Immature natural killer cell (primary cell): ENCODE measurements around the gene SPINDOC. TPM values are rescaled to one million over a fixed set of nuclear protein-coding genes. Genes with fewer than 3 reads are reported as not detected.

ENCODE experiments used
- DNase-seq, 3 donors: peaks; one replicate each; pipeline ENCODE4 v3.0.0; 2022; ENCODE audit warnings: mixed read lengths in 1 of 3
- H3K27ac Mint-ChIP-seq, 6 donors: one replicate each; pipeline ENCODE4 v1.8.0; 2020; ENCODE audit warnings: mixed read lengths in 6 of 6, mild to moderate bottlenecking in 5 of 6, inconsistent platforms in 4 of 6, moderate library complexity in 3 of 6
- H3K27me3 Mint-ChIP-seq, 3 donors: one replicate each; pipeline ENCODE4 v1.8.0; 2020 to 2021; ENCODE audit warnings: low read depth in 3 of 3, mild to moderate bottlenecking in 3 of 3, mixed read lengths in 3 of 3, moderate library complexity in 3 of 3, inconsistent platforms in 1 of 3
- H3K36me3 Mint-ChIP-seq, 3 donors: one replicate each; pipeline ENCODE4 v1.8.0; 2020; ENCODE audit warnings: mixed read lengths in 3 of 3, inconsistent platforms in 2 of 3, mild to moderate bottlenecking in 2 of 3
- H3K4me1 Mint-ChIP-seq, 2 donors: one replicate each; pipeline ENCODE4 v1.8.0; 2020; ENCODE audit warnings: inconsistent platforms in 2 of 2, mild to moderate bottlenecking in 2 of 2, mixed read lengths in 2 of 2, moderate library complexity in 1 of 2
- H3K4me3 Mint-ChIP-seq, 5 donors: one replicate each; pipeline ENCODE4 v1.8.0; 2020; ENCODE audit warnings: mild to moderate bottlenecking in 5 of 5, mixed read lengths in 5 of 5, inconsistent platforms in 3 of 5, moderate library complexity in 3 of 5
- H3K9me3 Mint-ChIP-seq, 6 donors: one replicate each; pipeline ENCODE4 v1.8.0; 2020; ENCODE audit warnings: mild to moderate bottlenecking in 6 of 6, mixed read lengths in 6 of 6, inconsistent platforms in 4 of 6, moderate library complexity in 3 of 6
- polyA plus RNA-seq, 3 donors: library from polyadenylated mRNA; unstranded; fragments of 300-500 nt; fragmentation: Illumina TruSeq; gene quantifications; one replicate each; pipeline ENCODE4 v1.2.3, GENCODE V29; 2021

The SPINDOC gene
- polyA plus RNA-seq, 3 donors from 2014 or later: 0.36 to 2.3 (median 1.2) TPM

GRCh38 chr11:63844836-63845235, 31.6 kb downstream of the SPINDOC start:
- H3K4me1 Mint-ChIP-seq: peaks cover 80 to 91% of the 10 kb centered on the region in 2 donors
- peaks cover 0 to 4% (median 1%) of the 10 kb centered on the region in 3 donors for H3K27me3 Mint-ChIP-seq
- DNase-seq: no peak
- H3K36me3 Mint-ChIP-seq: peaks cover 0 to 7% (median 4%) of the 10 kb centered on the region in 3 donors
- no peak overlapping the region for H3K4me3 Mint-ChIP-seq
- H3K27ac Mint-ChIP-seq: peak overlapping the region in 4 of 6 donors; percentile 45 to 81 (median 72)
- no peaks in the 10 kb centered on the region for H3K9me3 Mint-ChIP-seq

- no peaks in the 10 kb centered on the region for H3K9me3 Mint-ChIP-seq
- H3K27ac Mint-ChIP-seq: peak overlapping the region in 5 of 6 donors; percentile 12 to 79 (median 64)
- no peak for DNase-seq
- peaks cover 0 to 7% (median 4%) of the 10 kb centered on the region in 3 donors for H3K36me3 Mint-ChIP-seq
- H3K4me3 Mint-ChIP-seq: no peak overlapping the region
- peaks cover 79 to 91% of the 10 kb centered on the region in 2 donors for H3K4me1 Mint-ChIP-seq
- peaks cover 0 to 4% (median 1%) of the 10 kb centered on the region in 3 donors for H3K27me3 Mint-ChIP-seq
Observed at GRCh38 chr11:63845303-63845702, 32.0 kb downstream of the SPINDOC start.

- Mint-ChIP-seq H3K27ac (peak overlapping the region in 4 of 6 donors; percentile 29 to 73 (median 48)), H3K36me3 (peaks cover 0 to 7% (median 4%) of the 10 kb centered on the region in 3 donors), H3K4me1 (peaks cover 79 to 91% of the 10 kb centered on the region in 2 donors), H3K9me3 (no peaks in the 10 kb centered on the region), H3K27me3 (peaks cover 0 to 4% (median 0%) of the 10 kb centered on the region in 3 donors), H3K4me3 (no peak overlapping the region)
- DNase-seq: no peak
Observed at GRCh38 chr11:63845911-63846310, 32.7 kb downstream of the SPINDOC start.

- no peak for DNase-seq
- H3K27ac Mint-ChIP-seq: peak overlapping the region in 5 of 6 donors; percentile 40 to 76 (median 65)
- H3K4me3 Mint-ChIP-seq: no peak overlapping the region
- peaks cover 79 to 91% of the 10 kb centered on the region in 2 donors for H3K4me1 Mint-ChIP-seq
- peaks cover 4 to 7% (median 5%) of the 10 kb centered on the region in 3 donors for H3K36me3 Mint-ChIP-seq
- no peaks in the 10 kb centered on the region for H3K9me3 Mint-ChIP-seq
- peaks cover 0 to 2% (median 0%) of the 10 kb centered on the region in 3 donors for H3K27me3 Mint-ChIP-seq
Observed at GRCh38 chr11:63846897-63847296, 33.6 kb downstream of the SPINDOC start.

GRCh38 chr11:63847363-63847762, 34.1 kb downstream of the SPINDOC start:
- no peaks in the 10 kb centered on the region for H3K9me3 Mint-ChIP-seq
- H3K27ac Mint-ChIP-seq: peak overlapping the region; percentile 40 to 76 (median 65)
- H3K36me3 Mint-ChIP-seq: peaks cover 4 to 7% (median 5%) of the 10 kb centered on the region in 3 donors
- no peak overlapping the region for H3K4me3 Mint-ChIP-seq
- peaks cover 0 to 2% (median 0%) of the 10 kb centered on the region in 3 donors for H3K27me3 Mint-ChIP-seq
- peaks cover 78 to 91% of the 10 kb centered on the region in 2 donors for H3K4me1 Mint-ChIP-seq
- no peak for DNase-seq

GRCh38 chr11:63849691-63850090, 36.4 kb downstream of the SPINDOC start:
- Mint-ChIP-seq H3K27ac (peak overlapping the region; percentile 13 to 93 (median 76)), H3K27me3 (peaks cover 0 to 2% (median 2%) of the 10 kb centered on the region in 3 donors), H3K36me3 (peaks cover 0 to 5% (median 3%) of the 10 kb centered on the region in 3 donors), H3K9me3 (no peaks in the 10 kb centered on the region), H3K4me3 (peak overlapping the region in 1 of 5 donors; percentile 41), H3K4me1 (peaks cover 74 to 84% of the 10 kb centered on the region in 2 donors)
- DNase-seq: no peak

- no peaks in the 10 kb centered on the region for H3K9me3 Mint-ChIP-seq
- H3K27ac Mint-ChIP-seq: peak overlapping the region; percentile 51 to 97 (median 94)
- peaks cover 0 to 4% (median 2%) of the 10 kb centered on the region in 3 donors for H3K27me3 Mint-ChIP-seq
- no peak for DNase-seq
- H3K4me3 Mint-ChIP-seq: peak overlapping the region; percentile 61 to 89 (median 76)
- H3K36me3 Mint-ChIP-seq: peaks cover 0 to 5% (median 3%) of the 10 kb centered on the region in 3 donors
- H3K4me1 Mint-ChIP-seq: peaks cover 76 to 84% of the 10 kb centered on the region in 2 donors
Observed at GRCh38 chr11:63850920-63851319, 37.7 kb downstream of the SPINDOC start.

GRCh38 chr11:63851364-63851763, 38.1 kb downstream of the SPINDOC start:
- Mint-ChIP-seq H3K27me3 (peaks cover 0 to 5% (median 2%) of the 10 kb centered on the region in 3 donors), H3K36me3 (peaks cover 0 to 5% (median 3%) of the 10 kb centered on the region in 3 donors), H3K4me1 (peaks cover 78 to 85% of the 10 kb centered on the region in 2 donors), H3K9me3 (no peaks in the 10 kb centered on the region), H3K27ac (peak overlapping the region; percentile 51 to 97 (median 94)), H3K4me3 (peak overlapping the region; percentile 61 to 89 (median 76))
- no peak for DNase-seq

- H3K27ac Mint-ChIP-seq: peak overlapping the region in 5 of 6 donors; percentile 34 to 74 (median 69)
- H3K36me3 Mint-ChIP-seq: peaks cover 0 to 5% (median 3%) of the 10 kb centered on the region in 3 donors
- H3K4me3 Mint-ChIP-seq: peak overlapping the region in 3 of 5 donors; percentile 7 to 27 (median 21)
- DNase-seq: no peak
- peaks cover 76 to 87% of the 10 kb centered on the region in 2 donors for H3K4me1 Mint-ChIP-seq
- H3K27me3 Mint-ChIP-seq: peaks cover 2 to 7% (median 4%) of the 10 kb centered on the region in 3 donors
- no peaks in the 10 kb centered on the region for H3K9me3 Mint-ChIP-seq
Observed at GRCh38 chr11:63853476-63853875, 40.2 kb downstream of the SPINDOC start.

- Mint-ChIP-seq H3K27ac (peak overlapping the region in 5 of 6 donors; percentile 50 to 87 (median 75)), H3K9me3 (no peaks in the 10 kb centered on the region), H3K36me3 (peaks cover 0 to 5% (median 2%) of the 10 kb centered on the region in 3 donors), H3K4me1 (peaks cover 75 to 85% of the 10 kb centered on the region in 2 donors), H3K4me3 (peak overlapping the region; percentile 5 to 67 (median 42)), H3K27me3 (peaks cover 2 to 7% (median 4%) of the 10 kb centered on the region in 3 donors)
- DNase-seq: no peak
Observed at GRCh38 chr11:63854696-63855095, 41.4 kb downstream of the SPINDOC start.

GRCh38 chr11:63855975-63856374, 42.7 kb downstream of the SPINDOC start:
- Mint-ChIP-seq H3K27ac (peak overlapping the region; percentile 55 to 89 (median 79)), H3K27me3 (peaks cover 2 to 7% (median 4%) of the 10 kb centered on the region in 3 donors), H3K4me3 (peak overlapping the region; percentile 57 to 73 (median 63)), H3K36me3 (peaks cover 0 to 8% (median 3%) of the 10 kb centered on the region in 3 donors), H3K9me3 (no peaks in the 10 kb centered on the region), H3K4me1 (peaks cover 70 to 75% of the 10 kb centered on the region in 2 donors)
- DNase-seq: no peak

GRCh38 chr11:63858628-63859550, 45.6 kb downstream of the SPINDOC start:
- Mint-ChIP-seq H3K4me1 (peaks cover 63 to 67% of the 10 kb centered on the region in 2 donors), H3K27me3 (peaks cover 4 to 7% (median 4%) of the 10 kb centered on the region in 3 donors), H3K9me3 (no peaks in the 10 kb centered on the region), H3K4me3 (peak overlapping the region in 1 of 5 donors; percentile 32), H3K36me3 (peaks cover 3 to 8% (median 6%) of the 10 kb centered on the region in 3 donors), H3K27ac (peak overlapping the region; percentile 19 to 78 (median 62))
- DNase-seq: no peak

GRCh38 chr11:63862923-63863322, 49.7 kb downstream of the SPINDOC start:
- H3K36me3 Mint-ChIP-seq: peaks cover 3 to 8% (median 6%) of the 10 kb centered on the region in 3 donors
- no peak for DNase-seq
- peak overlapping the region; percentile 79 to 91 (median 82) for H3K27ac Mint-ChIP-seq
- H3K4me3 Mint-ChIP-seq: peak overlapping the region in 4 of 5 donors; percentile 10 to 55 (median 42)
- peaks cover 0 to 2% (median 0%) of the 10 kb centered on the region in 3 donors for H3K27me3 Mint-ChIP-seq
- peaks cover 62 to 69% of the 10 kb centered on the region in 2 donors for H3K4me1 Mint-ChIP-seq
- H3K9me3 Mint-ChIP-seq: no peaks in the 10 kb centered on the region
